HEK293 (cell line): ENCODE measurements around the gene RBM4B.

Experiments
- IKZF3 ChIP-seq: fragments of 450-650 bp; IDR thresholded peaks from 2 replicates; pipeline ENCODE4 v1.5.0; 2018; ENCODE audit warnings: missing biosample characterization, mild to moderate bottlenecking, missing genetic modification characterization, moderate library complexity
- KLF10 ChIP-seq: fragments of 450-650 bp; IDR thresholded peaks from 2 replicates; pipeline ENCODE4 v1.5.1; 2018; ENCODE audit warnings: missing biosample characterization, mild to moderate bottlenecking, missing genetic modification characterization
- OSR2 ChIP-seq: fragments of 450-650 bp; formaldehyde crosslinking; IDR thresholded peaks from 2 replicates; pipeline ENCODE4 v1.5.1; 2016; ENCODE audit warnings: missing biosample characterization, missing genetic modification characterization
- PATZ1 ChIP-seq: fragments of 450-650 bp; formaldehyde crosslinking; IDR thresholded peaks from 2 replicates; pipeline ENCODE4 v1.5.1; 2016; ENCODE audit warnings: missing biosample characterization, missing genetic modification characterization
- SP2 ChIP-seq: fragments of 450-650 bp; formaldehyde crosslinking; IDR thresholded peaks from 2 replicates; pipeline ENCODE4 v1.5.1; 2016; ENCODE audit warnings: missing biosample characterization, missing genetic modification characterization
- SP7 ChIP-seq: fragments of 450-650 bp; formaldehyde crosslinking; IDR thresholded peaks from 2 replicates; pipeline ENCODE4 v1.5.1; 2016; ENCODE audit warnings: missing biosample characterization, missing genetic modification characterization
- ZBTB48 ChIP-seq: fragments of 450-650 bp; formaldehyde crosslinking; IDR thresholded peaks from 2 replicates; pipeline ENCODE4 v1.5.1; 2016; ENCODE audit warnings: missing biosample characterization, missing genetic modification characterization
- ZFHX2 ChIP-seq: fragments of 450-650 bp; formaldehyde crosslinking; conservative IDR thresholded peaks from 2 replicates; pipeline ENCODE4 v1.5.1; 2016; ENCODE audit warnings: missing biosample characterization, missing genetic modification characterization
- ZNF10 ChIP-seq: fragments of 450-650 bp; formaldehyde crosslinking; IDR thresholded peaks from 2 replicates; pipeline ENCODE4 v1.5.1; 2017; ENCODE audit warnings: missing biosample characterization, missing genetic modification characterization
- ZNF132 ChIP-seq: fragments of 450-650 bp; formaldehyde crosslinking; IDR thresholded peaks from 2 replicates; pipeline ENCODE4 v1.5.1; 2017; ENCODE audit warnings: missing biosample characterization, missing genetic modification characterization, borderline replicate concordance
- ZNF155 ChIP-seq: fragments of 450-650 bp; formaldehyde crosslinking; IDR thresholded peaks from 2 replicates; pipeline ENCODE4 v1.5.1; 2016; ENCODE audit warnings: missing biosample characterization, missing genetic modification characterization
- ZNF16 ChIP-seq: fragments of 450-650 bp; formaldehyde crosslinking; IDR thresholded peaks from 2 replicates; pipeline ENCODE4 v1.5.1; 2016; ENCODE audit warnings: low read depth, missing biosample characterization, missing genetic modification characterization
- ZNF2 ChIP-seq: fragments of 450-650 bp; formaldehyde crosslinking; IDR thresholded peaks from 2 replicates; pipeline ENCODE4 v1.5.1; 2016; ENCODE audit warnings: missing biosample characterization, missing genetic modification characterization
- ZNF324 ChIP-seq: fragments of 450-650 bp; formaldehyde crosslinking; IDR thresholded peaks from 2 replicates; pipeline ENCODE4 v1.5.1; 2016; ENCODE audit warnings: missing biosample characterization, missing genetic modification characterization
- ZNF366 ChIP-seq: fragments of 450-650 bp; formaldehyde crosslinking; conservative IDR thresholded peaks from 2 replicates; pipeline ENCODE4 v1.5.1; 2016; ENCODE audit warnings: missing biosample characterization, missing genetic modification characterization
- ZNF416 ChIP-seq: fragments of 450-650 bp; formaldehyde crosslinking; IDR thresholded peaks from 2 replicates; pipeline ENCODE4 v1.5.1; 2016; ENCODE audit warnings: missing biosample characterization, missing genetic modification characterization
- ZNF521 ChIP-seq: fragments of 450-650 bp; formaldehyde crosslinking; IDR thresholded peaks from 2 replicates; pipeline ENCODE4 v1.5.1; 2017; ENCODE audit warnings: missing biosample characterization, mild to moderate bottlenecking, missing genetic modification characterization
- ZNF544 ChIP-seq: fragments of 450-650 bp; formaldehyde crosslinking; IDR thresholded peaks from 2 replicates; pipeline ENCODE4 v1.5.0; 2017; ENCODE audit warnings: missing biosample characterization, missing genetic modification characterization
- ZNF548 ChIP-seq: fragments of 450-650 bp; formaldehyde crosslinking; IDR thresholded peaks from 2 replicates; pipeline ENCODE4 v1.5.1; 2016; ENCODE audit warnings: missing biosample characterization, missing genetic modification characterization
- ZNF555 ChIP-seq: fragments of 450-650 bp; formaldehyde crosslinking; conservative IDR thresholded peaks from 2 replicates; pipeline ENCODE4 v1.5.1; 2017; ENCODE audit warnings: missing biosample characterization, mild to moderate bottlenecking, missing genetic modification characterization, inconsistent platforms
- ZNF623 ChIP-seq: fragments of 450-650 bp; formaldehyde crosslinking; IDR thresholded peaks from 2 replicates; pipeline ENCODE4 v1.5.1; 2016; ENCODE audit warnings: missing biosample characterization, missing genetic modification characterization
- ZNF654 ChIP-seq: fragments of 450-650 bp; formaldehyde crosslinking; IDR thresholded peaks from 2 replicates; pipeline ENCODE4 v1.5.1; 2016; ENCODE audit warnings: low read depth, missing biosample characterization, missing genetic modification characterization
- ZNF664 ChIP-seq: fragments of 450-650 bp; formaldehyde crosslinking; IDR thresholded peaks from 2 replicates; pipeline ENCODE4 v1.5.1; 2016; ENCODE audit warnings: missing biosample characterization, missing genetic modification characterization
- ZNF76 ChIP-seq: fragments of 450-650 bp; formaldehyde crosslinking; IDR thresholded peaks from 2 replicates; pipeline ENCODE4; 2016; ENCODE audit warnings: low read depth, missing biosample characterization, missing genetic modification characterization, borderline replicate concordance
- ZNF791 ChIP-seq: fragments of 450-650 bp; formaldehyde crosslinking; IDR thresholded peaks from 2 replicates; pipeline ENCODE4 v1.5.1; 2016; ENCODE audit warnings: missing biosample characterization, missing genetic modification characterization
- ZNF792 ChIP-seq: fragments of 450-650 bp; formaldehyde crosslinking; IDR thresholded peaks from 2 replicates; pipeline ENCODE4 v1.5.1; 2016; ENCODE audit warnings: missing biosample characterization, missing genetic modification characterization
- ZNF837 ChIP-seq: fragments of 450-650 bp; formaldehyde crosslinking; IDR thresholded peaks from 2 replicates; pipeline ENCODE4 v1.5.1; 2016; ENCODE audit warnings: missing biosample characterization, missing genetic modification characterization
- ZSCAN18 ChIP-seq: fragments of 450-650 bp; formaldehyde crosslinking; IDR thresholded peaks from 2 replicates; pipeline ENCODE4 v1.5.1; 2016; ENCODE audit warnings: missing biosample characterization, missing genetic modification characterization
- ZXDB ChIP-seq: fragments of 450-650 bp; formaldehyde crosslinking; IDR thresholded peaks from 2 replicates; pipeline ENCODE4 v1.5.1; 2016; ENCODE audit warnings: missing biosample characterization, missing genetic modification characterization
- TF ChIP-seq, protein P1 (sequence below): fragments of 450-650 bp; formaldehyde crosslinking; conservative IDR thresholded peaks from 2 replicates; pipeline ENCODE4 v1.5.1; 2016; ENCODE audit warnings: low read depth, missing biosample characterization, missing genetic modification characterization
- TF ChIP-seq, protein P2 (sequence below): fragments of 450-650 bp; formaldehyde crosslinking; IDR thresholded peaks from 2 replicates; pipeline ENCODE4 v1.5.1; 2016; ENCODE audit warnings: missing biosample characterization, missing genetic modification characterization

RBM4B gene

DNA sequence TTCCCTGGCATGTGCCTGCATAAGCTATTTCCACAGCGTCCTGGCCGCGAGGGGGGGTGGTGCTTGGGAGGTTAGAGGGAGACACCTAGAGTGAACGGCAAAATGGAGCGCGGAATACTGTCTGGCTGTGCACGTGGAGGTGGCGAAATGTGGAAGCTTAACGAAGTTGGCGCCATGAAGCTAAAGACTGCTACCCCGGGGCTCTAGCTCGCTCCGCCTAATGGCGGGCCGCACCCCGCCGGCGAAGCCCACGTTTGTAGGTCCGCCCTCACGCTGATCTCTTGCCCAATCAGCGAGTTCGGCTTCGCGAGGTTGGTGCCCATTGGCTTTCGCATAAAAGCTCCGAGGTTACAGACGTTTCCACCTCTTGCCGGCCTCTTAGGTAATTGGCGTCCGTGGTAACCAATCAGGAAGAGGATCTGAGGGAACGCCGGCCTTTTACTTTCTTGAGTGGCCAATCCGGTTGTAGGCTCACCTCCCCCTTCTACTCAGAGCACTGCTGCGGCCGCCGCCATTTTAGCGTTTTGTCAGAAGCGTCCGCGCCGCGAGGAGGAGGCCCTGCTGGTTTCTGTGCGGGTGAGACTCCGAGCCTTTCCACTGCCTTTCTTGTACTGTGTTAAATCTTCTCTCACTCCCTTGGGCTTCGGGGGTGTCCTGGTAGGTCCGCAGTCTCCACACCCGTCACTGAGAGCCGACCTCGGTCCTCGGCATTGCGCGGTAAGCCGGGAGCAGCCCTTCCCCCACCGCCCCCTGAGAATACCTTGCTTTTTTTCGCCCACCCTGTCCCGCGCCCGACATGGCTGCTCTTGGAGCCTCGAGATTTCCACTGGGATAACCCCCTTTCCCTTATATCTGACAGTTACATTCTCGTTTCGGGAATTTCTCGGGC, 39.3 kb downstream of the RBM4B start, which contains the start of gene RBM4 (continued):
- TF ChIP-seq ZXDB (peak; percentile 59), ZNF791 (tag by site-specific recombination) (no peak), ZFHX2 (peak; percentile 43), ZNF416 (tag by site-specific recombination) (no peak), ZNF555 (tag by site-specific recombination) (no peak), ZNF544 (tag by site-specific recombination) (no peak), ZNF10 (tag by site-specific recombination) (0 out of 2 replicates have a peak, but pooled peaks have one; percentile 9), ZNF16 (tag by site-specific recombination) (no peak), SP7 (tag by site-specific recombination) (no peak; the same call in 1 of the 2 replicates), ZNF76 (tag by site-specific recombination) (0 out of 2 replicates have a peak, but pooled peaks have one; percentile 14), ZNF548 (tag by site-specific recombination) (no peak), ZSCAN18 (tag by site-specific recombination) (no peak), ZNF521 (no peak), ZNF837 (tag by site-specific recombination) (no peak), ZNF366 (tag by site-specific recombination) (peak; percentile 32; the same call in 1 of the 2 replicates), KLF10 (no peak), SP2 (tag by site-specific recombination) (peak; percentile 92), PATZ1 (peak; percentile 95), ZNF132 (tag by site-specific recombination) (no peak), ZNF324 (tag by site-specific recombination) (peak; percentile 57; the same call in 1 of the 2 replicates), ZNF664 (tag by site-specific recombination) (no peak), ZNF2 (peak; percentile 51; the same call in 1 of the 2 replicates), IKZF3 (tag by site-specific recombination) (no peak), OSR2 (tag by site-specific recombination) (no peak; the same call in 1 of the 2 replicates), ZNF654 (no peak), ZNF155 (tag by site-specific recombination) (no peak), ZNF792 (no peak), ZNF623 (tag by site-specific recombination) (no peak), ZBTB48 (tag by site-specific recombination) (no peak)
- TF ChIP-seq, protein P1, sequence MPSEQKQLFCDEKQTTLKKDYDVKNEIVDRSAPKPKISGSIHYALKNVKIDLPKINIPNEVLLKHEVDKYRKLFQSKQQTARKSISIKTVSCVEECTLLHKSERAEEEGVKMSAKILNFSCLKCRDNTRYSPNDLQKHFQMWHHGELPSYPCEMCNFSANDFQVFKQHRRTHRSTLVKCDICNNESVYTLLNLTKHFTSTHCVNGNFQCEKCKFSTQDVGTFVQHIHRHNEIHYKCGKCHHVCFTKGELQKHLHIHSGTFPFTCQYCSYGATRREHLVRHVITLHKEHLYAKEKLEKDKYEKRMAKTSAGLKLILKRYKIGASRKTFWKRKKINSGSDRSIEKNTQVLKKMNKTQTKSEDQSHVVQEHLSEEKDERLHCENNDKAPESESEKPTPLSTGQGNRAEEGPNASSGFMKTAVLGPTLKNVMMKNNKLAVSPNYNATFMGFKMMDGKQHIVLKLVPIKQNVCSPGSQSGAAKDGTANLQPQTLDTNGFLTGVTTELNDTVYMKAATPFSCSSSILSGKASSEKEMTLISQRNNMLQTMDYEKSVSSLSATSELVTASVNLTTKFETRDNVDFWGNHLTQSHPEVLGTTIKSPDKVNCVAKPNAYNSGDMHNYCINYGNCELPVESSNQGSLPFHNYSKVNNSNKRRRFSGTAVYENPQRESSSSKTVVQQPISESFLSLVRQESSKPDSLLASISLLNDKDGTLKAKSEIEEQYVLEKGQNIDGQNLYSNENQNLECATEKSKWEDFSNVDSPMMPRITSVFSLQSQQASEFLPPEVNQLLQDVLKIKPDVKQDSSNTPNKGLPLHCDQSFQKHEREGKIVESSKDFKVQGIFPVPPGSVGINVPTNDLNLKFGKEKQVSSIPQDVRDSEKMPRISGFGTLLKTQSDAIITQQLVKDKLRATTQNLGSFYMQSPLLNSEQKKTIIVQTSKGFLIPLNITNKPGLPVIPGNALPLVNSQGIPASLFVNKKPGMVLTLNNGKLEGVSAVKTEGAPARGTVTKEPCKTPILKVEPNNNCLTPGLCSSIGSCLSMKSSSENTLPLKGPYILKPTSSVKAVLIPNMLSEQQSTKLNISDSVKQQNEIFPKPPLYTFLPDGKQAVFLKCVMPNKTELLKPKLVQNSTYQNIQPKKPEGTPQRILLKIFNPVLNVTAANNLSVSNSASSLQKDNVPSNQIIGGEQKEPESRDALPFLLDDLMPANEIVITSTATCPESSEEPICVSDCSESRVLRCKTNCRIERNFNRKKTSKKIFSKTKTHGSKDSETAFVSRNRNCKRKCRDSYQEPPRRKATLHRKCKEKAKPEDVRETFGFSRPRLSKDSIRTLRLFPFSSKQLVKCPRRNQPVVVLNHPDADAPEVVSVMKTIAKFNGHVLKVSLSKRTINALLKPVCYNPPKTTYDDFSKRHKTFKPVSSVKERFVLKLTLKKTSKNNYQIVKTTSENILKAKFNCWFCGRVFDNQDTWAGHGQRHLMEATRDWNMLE (tag by site-specific recombination), result no peak
- TF ChIP-seq, protein P2, sequence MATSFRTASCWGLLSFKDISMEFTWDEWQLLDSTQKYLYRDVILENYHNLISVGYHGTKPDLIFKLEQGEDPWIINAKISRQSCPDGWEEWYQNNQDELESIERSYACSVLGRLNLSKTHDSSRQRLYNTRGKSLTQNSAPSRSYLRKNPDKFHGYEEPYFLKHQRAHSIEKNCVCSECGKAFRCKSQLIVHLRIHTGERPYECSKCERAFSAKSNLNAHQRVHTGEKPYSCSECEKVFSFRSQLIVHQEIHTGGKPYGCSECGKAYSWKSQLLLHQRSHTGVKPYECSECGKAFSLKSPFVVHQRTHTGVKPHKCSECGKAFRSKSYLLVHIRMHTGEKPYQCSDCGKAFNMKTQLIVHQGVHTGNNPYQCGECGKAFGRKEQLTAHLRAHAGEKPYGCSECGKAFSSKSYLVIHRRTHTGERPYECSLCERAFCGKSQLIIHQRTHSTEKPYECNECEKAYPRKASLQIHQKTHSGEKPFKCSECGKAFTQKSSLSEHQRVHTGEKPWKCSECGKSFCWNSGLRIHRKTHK (tag by site-specific recombination), result no peak
